ENCODE data around the gene SLC26A3. TPM values are rescaled to one million over a fixed set of nuclear protein-coding genes. Genes with fewer than 3 reads are reported as not detected.

The SLC26A3 gene
- not detected in 2 replicates for total RNA-seq

DNA sequence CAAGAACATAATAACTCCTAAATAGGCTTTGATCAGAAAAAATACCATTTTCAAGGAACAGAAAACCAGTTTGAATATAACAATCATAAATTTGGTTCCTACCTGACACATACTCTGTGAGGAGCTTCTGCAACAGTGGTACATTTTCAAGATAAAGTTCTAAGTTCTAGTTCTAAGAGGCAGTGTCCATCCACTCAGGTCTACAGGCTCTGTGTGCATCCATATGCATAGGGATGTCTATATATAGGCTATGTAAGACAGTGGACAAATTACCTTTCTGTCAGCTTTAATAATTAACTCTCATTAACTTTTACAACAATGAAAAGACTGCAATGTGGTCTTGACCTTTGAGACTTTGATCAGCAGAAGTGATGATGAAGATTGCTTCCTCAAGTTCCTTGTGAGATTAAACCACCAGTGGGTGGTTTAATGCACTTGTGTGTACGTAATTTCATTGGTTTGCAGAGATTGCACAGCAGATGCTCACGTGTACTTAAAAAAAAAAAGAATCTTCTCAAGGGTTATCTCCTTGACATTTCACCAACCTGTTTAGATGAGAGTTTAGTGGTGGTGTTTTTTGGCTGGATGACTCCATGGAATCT is at the start of gene SLC26A3:
SLC26A3 (minus strand) TSS at position 215 of the 602 bp plus-strand sequence. CDS start 8,714 bp downstream, outside the sequence.

DNA sequence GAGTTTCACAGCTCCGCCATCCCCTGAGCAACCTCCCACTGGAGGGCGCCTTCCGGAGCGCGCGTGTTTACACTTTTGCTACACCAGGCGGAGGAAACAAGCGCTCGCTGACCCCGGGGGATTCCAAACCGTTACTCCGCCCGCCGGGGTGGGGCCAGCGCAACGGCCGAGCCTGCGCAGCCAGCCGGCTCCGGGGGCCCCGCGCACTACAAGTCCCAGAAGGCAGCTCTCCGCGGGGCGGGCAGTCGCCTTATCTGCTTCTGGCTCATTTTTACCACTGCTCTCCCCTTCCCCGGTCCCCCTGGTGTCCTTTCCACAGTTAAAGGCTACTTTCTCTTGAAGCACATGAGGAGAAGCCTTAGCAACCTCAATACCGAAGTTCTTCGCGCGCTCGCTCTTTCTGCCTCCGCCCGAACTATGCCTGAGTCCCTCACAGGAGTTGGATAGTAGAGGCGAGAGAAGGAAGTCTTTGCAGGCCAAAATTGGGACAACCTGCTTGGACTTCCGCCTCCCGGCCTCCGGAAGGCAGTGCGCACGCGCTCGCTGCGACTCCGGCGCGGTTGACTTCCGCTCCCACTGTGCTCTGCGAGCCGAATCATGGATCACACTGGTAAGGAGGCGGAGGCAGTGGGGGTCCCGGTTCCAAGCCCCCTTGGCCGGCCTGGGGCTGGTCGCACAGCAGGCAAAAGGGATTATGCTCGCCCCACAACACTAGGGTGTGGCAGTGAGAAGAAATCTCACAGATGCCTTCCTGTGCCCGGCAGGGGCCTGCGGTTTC is 59.3 kb downstream of the SLC26A3 start, which contains the start of gene CBLL1:
CBLL1 (plus strand) TSS at position 576 of the 778 bp plus-strand sequence; CDS start at position 598, 22 bp downstream.

Other genes starting within 250 kb of the SLC26A3 start
- gene COG5, start 239.3 kb downstream of the SLC26A3 start, total RNA-seq, result 27.9 and 38.4 TPM in 2 replicates
- gene DUS4L, start 239.3 kb downstream of the SLC26A3 start, total RNA-seq, result 8.8 and 9.1 TPM in 2 replicates
- 60.2 and 71.6 TPM in 2 replicates for gene BCAP29, start 223.0 kb downstream of the SLC26A3 start, total RNA-seq
- 0.17 and 0.74 TPM in 2 replicates for gene SLC26A4, start 142.4 kb downstream of the SLC26A3 start, total RNA-seq
- gene CBLL1, start 59.1 kb downstream of the SLC26A3 start, total RNA-seq, result 12.0 and 12.9 TPM in 2 replicates
- 44.6 and 57.8 TPM in 2 replicates for gene DLD, start 88.0 kb upstream of the SLC26A3 start, total RNA-seq
- 101 and 103 TPM in 2 replicates for gene LAMB1, start 199.9 kb upstream of the SLC26A3 start, total RNA-seq

Measured in bronchus fibroblast of lung (primary cell).